Lung microvascular endothelial cell (primary cell): ENCODE data around the gene OVCH1. TPM values are rescaled to one million over a fixed set of nuclear protein-coding genes. Genes with fewer than 3 reads are reported as not detected.
"Not testable (repeated sequence)": the region's sequence is repeated elsewhere in the genome, so short reads cannot be mapped to it uniquely, and the experiment has no call there.

Experiments used
- DNase-seq, 2 donors: peaks; one replicate each; pipeline versions ENCODE4 v3.0.0 to v3.0.0-alpha.2; 2010; ENCODE audit warnings: low read depth in 2 of 2
- total RNA-seq: library from RNA; depleted of rRNA; stranded (reverse); fragments of >200 nt; gene quantifications from 2 replicates; pipeline ENCODE4 v1.2.1, GENCODE V29; 2014

The OVCH1 gene
- total RNA-seq, 1 donor from 2014 or later, result under 0.01 TPM

DNA sequence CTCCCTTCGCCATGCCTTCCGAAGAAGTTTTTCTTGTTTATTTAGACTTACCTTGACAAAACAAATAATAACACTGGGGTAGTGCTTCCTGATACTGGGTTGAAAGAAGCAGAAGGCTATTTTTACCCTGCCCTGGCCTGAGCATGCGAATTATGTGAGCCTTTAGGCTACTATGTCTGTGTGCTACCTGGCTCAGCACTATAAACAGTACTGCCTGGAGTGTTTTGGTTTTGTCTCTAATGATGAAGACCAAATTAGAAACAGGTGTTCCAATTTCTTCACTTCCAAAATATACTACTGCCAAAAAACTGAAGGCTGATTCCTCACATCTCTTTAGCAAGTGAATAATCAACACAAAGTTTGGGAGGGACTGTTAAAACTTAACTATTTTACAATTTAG is 7.6 kb upstream of the OVCH1 start:
- no peak for DNase-seq

DNA sequence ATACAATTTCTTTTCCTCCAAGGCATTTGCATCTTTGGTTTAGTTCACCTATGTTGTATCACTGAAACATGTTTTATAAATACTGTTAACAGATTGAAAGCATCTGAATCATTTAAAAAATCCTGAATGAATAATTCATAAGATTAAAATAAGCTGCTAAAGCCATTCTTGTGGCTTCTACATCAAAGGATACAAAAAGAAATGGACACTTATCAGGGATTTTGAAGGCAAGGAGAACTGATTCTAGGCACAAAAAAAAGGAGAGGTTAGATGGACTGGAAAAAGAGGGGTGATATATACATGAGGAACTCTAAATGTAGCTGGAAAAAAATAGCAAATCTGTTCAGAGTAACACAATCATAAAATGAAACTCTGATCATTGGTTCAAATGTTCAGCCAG is 5.8 kb upstream of the OVCH1 start:
- no peak for DNase-seq

DNA sequence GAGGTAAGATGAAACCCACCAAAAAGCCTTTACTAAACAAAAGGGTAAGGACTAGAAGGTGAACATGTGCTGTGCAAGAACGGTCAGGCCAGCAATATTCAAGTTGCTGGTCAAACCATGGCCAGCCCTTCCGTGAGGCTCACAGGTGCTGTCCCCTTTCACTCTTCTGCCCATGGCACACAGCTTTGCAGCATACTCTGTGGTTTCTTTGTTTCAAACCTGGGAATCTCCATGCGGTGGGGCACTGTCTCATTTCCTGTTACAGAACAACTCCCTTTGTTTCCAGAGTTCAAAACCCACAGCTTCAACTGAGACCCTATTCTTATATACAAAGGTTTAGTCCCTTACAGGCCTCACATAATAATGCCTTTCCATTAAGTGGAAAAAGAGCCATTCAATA is 1.7 kb upstream of the OVCH1 start:
- no peak for DNase-seq

DNA sequence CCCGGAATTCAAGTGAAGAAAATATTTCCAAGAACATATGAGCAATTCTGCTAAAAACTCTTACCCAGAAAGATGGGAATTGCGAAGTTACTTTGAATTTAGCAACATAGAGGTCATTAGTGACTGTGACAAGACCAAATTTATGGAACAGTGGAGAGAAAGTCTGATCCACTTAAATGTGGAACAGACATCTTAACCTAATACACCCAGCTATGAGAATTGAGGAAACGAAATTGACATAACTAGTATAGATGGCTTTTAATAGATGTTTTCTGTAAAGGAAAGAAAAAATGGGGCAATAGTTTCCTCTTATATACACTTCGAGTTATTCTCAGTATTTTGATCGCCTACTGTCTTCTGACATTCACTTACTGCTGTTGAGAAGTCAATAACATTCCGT is 4.6 kb downstream of the OVCH1 start:
- no peak for DNase-seq

DNA sequence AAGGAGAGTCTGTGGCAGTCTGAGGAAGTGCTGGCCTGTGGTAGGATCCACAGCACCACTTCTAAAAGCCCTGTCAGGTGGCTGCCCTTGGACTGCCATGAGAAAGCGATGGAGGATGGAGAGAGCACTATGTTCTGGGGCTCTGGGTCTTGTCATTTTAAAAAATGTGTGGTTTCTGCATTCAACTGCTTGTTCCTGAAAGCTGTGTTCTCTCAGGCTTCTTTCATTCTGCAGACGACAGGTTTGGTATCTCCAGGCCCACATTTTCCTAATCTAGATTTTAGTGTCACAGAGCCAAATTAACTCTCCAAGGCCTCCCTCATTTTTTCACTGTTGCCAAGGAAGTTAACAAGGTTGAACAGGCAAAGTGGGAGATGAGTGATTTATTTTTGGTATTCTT is 10.5 kb downstream of the OVCH1 start:
- DNase-seq, result no peak

DNA sequence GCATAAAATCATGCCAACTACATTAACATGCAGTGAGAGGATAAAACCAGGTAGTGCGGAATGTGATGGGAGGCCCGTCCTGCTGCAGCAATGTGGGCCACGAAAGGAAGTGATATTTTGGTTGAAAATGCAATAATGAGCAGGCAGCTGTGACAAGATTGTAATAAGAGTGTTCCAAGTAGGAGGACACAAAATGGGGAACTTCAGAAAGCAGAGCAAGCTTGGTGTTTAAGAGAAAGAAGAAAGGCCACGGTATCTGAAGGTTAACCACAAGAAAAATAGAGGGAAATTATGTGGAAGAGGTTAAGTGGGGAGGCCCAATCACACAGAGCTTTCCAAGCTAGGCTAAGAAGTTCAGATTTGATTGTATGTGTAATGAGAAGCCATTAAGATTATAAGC is 34.3 kb downstream of the OVCH1 start:
- no peak for DNase-seq

DNA sequence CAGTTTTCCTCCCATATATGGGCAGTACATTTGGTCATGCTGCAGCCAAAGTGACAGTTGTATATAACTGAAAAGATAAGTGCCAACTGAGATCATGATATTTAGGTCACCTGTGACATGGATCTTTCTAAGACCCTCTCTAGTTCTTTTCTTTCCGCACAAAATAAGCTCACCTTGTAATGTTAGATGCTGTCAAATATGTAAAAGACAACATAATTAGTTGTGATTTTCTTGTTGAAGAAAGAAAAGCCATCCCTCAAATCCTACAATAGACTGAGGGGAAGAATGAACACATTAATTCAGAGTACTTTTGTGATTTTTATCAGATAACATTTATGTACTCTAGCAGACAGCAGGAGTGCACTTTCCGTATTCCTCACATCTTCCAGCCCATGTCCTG is 37.4 kb downstream of the OVCH1 start:
- no peak for DNase-seq

DNA sequence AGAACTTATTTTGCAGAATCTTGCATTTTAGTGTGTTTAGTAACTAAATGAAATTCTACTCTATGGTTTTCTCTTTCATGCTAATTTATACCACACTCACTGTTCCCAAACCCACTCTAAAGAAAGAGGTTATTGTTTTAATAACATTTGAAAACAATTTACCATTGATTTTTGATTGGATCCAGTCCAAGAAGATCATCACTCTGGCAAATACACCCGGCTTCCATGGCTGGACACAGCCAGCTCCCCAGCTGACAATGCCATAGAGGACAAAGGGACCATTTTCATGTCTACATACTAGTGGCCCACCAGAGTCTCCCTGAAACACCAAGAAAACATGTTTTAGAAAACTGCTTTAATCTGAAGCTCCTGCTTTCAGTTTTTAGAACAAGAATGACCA is 42.4 kb downstream of the OVCH1 start:
- no peak for DNase-seq

DNA sequence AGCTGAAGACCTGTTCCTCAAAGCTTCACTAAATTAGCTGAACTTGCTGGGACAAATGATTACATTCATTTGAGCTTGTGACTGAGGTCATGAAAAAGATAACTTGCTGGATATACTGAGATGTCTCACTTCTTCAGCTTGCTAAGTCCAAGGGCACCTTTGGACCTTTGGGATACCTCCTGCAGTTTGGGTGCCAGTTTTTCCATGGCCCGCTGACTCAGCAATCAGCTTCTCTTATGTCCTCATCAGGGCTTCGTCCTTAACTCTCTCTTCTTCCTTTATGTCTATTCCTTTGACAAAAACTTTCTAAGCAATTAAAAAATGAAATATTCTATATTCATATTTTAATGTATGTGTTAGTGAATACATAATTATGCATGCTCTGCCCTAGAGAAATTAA is 45.6 kb downstream of the OVCH1 start:
- no peak for DNase-seq

DNA sequence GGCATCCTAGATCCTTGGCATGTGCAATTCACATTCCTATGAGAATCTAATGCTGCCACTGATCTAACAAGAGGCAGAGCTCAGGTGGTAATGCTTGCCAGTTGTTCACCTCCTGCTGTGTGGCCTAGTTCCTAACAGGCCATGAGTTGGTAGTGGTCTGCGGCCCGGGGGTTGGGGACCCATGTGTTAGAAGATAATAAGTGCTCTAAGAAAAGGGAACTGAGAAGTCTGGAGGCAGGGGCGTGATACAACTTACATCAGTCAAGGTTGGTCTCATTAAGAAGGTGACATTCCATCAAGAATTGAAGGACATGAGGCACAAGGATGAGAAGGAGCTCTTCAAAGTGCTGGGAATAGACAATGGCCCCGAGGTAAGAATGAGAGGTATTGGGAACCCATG is 49.3 kb downstream of the OVCH1 start:
- DNase-seq, result no peak

DNA sequence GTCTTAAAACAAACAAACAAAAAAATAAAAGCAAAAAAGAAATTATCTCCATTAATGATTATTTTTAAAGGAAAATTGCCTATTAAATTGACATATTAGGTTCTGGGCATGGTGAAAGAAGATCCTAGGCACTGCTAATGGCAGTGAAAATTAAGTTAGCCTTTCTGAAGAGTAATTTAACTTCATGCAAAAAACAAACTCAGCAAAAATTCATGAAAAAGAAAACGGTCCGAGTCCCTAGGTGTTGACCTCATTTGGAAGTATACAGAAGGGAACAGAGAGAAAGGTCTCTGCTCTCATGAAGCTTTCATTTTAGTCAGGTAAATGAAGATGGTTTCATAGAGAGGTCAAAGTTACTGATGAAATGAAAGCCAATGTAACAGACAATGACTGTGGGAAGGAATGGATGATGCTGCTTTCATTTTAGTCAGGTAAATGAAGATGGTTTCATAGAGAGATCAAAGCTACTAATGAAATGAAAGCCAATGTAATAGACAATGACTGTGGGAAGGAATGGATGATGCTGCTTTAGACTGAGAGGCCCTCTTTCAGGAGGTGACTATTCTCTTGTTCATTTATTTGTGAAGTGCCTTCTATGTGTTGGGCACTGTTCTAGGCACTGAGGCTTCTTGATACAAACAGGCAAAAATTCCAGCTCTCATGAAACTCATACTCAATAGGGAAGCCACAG is 50.1 kb downstream of the OVCH1 start:
- DNase-seq, result no peak

DNA sequence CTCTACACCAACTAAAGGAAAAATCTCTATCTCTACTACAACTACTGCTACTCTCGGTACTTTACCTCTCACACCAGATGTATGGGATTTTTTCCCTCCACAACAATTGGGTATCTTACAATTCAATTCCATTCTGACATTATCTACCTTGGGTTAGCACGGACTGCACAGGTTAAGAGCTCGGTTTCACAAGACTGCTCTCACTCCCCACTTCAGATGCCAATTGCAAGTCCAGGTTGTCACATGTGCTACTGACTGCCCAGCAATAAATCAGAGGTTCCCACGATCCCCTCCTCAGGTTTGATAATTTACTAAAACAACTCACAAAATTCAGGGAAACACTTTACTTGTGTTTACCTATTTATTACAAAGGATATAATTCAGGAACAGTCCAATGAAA is 58.0 kb downstream of the OVCH1 start:
- DNase-seq, result no peak

DNA sequence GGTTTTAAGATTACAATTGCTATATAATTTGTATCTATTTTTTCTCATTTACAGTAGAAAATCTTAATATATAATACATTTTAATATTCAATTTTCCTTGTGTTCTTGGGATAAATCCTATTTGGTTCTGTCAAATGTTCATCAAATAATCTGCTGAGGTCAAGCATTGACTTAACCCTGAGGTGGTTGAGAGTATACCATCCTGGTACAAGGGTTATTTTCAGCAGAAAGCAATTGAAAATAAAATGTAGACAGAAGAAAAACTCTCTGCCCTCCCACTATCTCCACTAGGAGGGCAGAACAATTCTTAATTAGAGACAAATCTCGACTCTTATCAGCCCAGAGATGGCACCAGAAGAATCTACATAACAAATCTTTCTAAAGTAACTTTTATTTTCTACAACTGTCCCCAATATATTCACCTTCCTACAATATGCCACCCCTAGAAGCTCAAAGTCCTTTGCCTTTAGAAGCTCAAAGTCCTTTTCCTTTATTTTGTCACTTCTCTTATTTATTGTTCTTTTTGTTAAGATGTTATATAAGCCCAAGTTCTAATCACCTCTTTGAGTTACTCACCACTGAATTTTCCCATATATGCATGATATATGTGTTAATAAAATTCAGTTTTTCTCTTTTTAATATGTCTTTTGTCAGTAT is 58.6 kb downstream of the OVCH1 start:
- DNase-seq, result no peak

DNA sequence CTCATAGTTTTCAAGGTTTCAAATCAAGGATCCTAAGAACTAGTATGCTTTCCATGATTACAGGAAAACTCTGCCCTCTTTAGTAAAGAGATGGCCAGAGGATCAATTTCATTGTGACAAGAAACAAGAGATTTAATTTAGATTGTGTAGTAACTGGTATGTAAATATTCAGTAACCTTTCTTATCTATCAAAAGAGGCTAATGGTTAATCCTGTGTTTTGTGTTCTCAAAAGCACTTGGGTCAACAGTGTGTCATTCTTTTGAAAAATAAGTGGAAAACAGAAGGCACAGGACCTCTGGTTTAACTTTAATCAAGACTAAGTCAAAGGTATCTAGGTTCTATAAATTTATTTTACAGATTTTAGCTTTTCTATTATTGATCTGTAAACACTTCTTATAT is 59.9 kb downstream of the OVCH1 start:
- no peak for DNase-seq

DNA sequence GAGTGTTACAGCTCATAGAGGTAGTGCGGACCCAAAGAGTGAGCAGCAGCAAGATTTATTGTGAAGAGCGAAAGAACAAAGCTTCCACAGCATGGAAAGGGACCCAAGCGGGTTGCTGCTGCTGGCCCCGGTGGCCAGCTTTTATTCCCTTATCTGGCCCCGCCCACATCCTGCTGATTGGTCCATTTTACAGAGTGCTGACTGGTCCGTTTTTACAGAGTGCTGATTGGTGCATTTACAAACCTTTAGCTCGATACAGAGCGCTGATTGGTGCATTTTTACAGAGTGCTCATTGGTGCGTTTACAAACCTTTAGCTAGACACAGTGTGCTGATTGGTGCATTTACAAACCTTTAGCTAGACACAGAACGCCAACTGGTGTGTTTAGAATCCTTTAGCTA is 60.7 kb downstream of the OVCH1 start:
- not testable (repeated sequence) for DNase-seq

DNA sequence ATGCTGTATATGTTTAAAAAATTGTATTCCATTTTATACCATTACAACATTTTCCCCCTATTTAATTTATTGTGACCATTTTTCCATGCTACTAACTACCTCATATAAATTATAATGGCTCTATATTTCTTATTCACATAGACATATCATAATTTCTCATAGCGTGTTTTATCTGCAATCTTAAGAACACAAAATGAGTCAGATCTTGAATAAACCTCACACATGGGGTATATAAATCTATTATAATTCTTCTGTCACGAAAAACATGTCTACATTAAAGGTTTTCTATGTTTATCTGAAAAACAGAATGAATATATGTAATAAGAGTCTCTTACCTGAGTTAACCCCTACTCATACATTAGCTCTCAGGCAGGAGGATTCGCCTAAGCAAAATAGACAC is 66.0 kb downstream of the OVCH1 start:
- DNase-seq, result no peak

DNA sequence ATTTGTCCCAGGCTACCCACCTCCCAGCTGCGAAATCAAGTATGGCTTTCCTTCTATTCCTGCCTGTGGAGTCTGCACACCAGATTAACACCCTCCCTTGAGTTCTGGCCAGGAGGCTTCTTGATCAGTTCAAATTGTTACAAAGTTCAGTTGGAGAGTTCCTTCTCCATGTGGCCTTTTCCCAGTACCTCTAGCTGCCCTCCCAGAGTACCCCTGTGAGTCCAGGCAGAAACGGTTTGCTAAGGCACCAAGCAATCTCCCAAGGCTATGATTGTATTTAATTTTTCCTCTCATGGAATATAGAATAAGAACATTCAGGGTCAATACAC is 66.8 kb downstream of the OVCH1 start:
- DNase-seq, result no peak

DNA sequence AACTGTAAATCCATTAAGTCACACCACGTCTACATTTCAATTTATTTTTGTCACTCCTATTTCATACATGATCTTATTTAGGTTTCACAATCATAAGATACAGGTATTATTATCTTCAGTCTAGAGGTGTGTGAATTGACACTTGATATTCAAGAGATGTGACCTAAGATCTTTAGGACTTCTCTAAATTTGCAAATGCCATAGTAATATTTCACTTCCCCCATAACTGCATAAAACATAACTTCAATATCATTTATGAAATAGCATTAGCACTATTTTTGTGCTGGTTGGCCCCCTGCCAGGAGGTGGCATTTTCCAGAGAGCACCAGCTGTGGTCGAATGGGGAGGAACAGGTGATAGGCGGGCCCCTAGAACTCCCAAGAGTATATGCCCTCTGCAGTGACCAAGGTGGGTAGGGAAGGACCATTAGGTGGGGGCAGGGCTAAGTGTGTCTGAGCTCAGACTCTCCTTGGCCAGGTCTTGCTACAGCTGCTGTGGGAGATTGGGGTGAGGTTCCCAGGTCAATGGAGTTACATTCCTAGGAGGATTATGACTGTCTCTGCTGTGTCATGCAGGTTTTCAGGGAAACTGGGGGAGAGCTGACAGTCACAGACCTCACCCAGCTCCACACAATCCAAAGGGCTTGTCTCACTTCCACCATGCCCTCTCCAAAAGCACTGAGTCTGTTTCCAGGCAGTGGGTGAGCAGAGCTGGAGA is 67.3 kb downstream of the OVCH1 start:
- DNase-seq, result no peak

DNA sequence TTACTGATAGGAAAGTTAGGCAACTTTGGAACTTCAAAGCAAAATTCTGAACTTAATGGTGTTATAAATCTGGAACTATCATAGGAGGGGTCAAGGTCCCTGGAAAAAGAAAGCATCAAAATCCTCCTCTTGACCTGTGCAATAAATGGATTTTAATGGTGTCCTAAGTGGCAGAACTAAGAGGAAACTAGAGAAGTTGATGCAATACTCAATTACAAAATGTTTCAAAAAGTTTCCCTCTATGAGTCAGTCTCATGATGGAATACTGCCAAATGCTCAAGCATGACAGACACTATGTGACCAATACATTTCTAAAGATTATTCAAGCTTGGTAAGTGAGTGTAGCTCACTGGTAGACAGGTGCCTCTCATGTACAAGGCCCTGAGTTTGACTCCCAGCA is 68.9 kb downstream of the OVCH1 start:
- peak; percentile 79 to 84 for DNase-seq

DNA sequence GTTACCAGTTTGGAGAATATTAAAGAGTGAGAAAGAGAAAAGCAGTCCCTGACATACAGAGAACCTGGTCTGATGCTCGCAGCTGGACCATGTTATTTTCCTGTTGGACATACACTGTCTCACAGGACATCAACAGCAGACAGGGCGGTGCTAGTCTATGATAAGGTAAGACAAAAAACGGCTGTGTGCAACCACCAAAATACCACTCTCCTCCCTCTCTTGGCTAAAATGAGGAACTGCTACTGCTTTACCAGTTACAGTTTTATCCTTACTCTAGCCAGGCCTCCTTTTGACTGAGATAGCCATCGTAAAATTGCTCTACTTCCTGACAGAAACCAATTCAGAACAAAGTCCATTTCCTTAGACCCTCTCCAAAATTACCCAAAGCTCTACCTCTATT is 69.5 kb downstream of the OVCH1 start:
- DNase-seq, result no peak

DNA sequence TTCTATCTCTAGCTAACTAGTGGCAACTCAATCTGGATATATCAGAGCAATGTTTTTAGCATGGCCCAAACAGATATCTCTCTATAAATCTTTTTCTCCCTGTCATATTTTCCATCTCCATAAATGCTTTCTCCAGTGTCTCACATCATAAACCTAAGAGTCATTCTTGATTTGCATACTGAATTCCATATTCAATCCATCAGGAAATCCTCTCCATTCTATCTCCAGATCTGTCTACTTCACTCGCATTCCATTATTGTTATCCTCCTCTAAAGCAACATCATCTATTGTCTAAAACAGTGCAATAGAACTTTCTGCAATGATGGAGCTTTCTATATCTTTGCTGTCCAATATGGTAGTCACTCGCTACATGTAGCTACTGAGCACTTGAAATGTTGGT is 71.0 kb downstream of the OVCH1 start:
- peak; percentile 26 to 36 for DNase-seq

DNA sequence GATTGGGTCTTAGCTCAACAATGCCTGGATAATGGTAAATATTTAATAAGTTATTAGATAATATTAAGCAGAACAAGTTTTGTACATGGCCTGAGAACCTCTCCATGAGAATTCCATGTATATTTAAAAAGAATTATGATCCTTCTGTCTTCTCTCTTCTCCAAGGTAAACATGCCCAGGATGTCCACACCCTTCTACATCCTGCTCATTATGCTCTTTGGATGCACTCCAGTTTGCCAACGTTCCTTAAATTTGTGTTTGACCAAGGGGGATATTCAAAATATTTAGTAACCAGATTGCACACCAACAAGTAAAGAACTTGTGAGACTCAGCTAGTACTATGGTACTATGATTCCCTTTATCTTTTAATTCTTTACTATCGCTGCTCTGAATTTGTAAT is 71.8 kb downstream of the OVCH1 start:
- DNase-seq, result peak; percentile 32

DNA sequence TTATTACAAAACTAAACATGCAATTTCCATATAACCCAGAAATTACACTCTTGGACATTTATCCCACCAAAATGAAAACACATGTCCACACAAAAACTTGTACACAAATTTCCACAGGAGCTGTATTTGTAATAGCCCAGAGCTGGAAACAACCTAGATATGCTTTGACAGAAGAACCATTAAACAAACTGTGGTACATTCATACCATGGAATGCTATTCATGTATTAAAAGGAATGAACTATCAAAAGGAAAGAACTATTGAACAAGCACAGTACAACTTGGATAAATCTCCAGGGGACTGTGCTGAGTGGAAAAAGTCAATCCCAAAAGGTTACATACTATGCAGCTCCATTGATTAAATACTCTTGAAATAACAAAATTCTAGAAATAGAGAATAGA is 80.7 kb downstream of the OVCH1 start:
- no peak for DNase-seq
